Fibroblast of mammary gland (primary cell): ENCODE data around the gene STAT1.

Experiments
- DNase-seq: peaks from one replicate; pipeline ENCODE4 v3.0.0-alpha.2; 2010; ENCODE audit warnings: low read depth
- H3K4me3 ChIP-seq: 2 replicates; pipeline ENCODE4 v1.5.1; 2011; ENCODE audit warnings: low read depth, mild to moderate bottlenecking, low read length, moderate library complexity; ENCODE audit not compliant: control insufficient read depth
- CTCF ChIP-seq: conservative IDR thresholded peaks from 2 replicates; pipeline ENCODE4 v1.5.1; 2011; ENCODE audit warnings: low read depth, low read length, inconsistent platforms; ENCODE audit not compliant: control insufficient read depth, insufficient read depth

Gene STAT1

GRCh38 chr2:191003405-191004309, 10.3 kb downstream of the STAT1 start:
- DNase-seq: no peak
- no peak overlapping the region for H3K4me3 ChIP-seq
- no peak for TF ChIP-seq CTCF

DNA sequence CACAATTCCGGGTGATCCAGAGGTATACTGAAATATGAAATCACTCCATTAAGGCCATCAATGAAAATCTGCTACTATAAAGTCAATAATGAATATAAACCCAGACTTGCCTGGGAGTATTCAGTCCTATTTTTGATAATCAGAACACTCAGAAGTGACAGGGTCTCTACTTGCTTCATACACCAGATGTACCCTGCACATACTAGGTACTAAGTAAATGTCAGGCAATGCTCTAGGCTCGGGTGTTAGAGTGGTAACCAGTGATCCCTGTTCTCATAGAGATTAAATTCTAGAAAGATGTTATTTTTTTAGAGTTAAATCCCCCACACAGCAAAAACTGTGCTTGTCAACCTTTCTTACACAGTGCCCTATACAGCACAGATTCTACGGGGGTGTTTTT, 12.3 kb downstream of the STAT1 start:
- DNase-seq: no peak
- no peak for TF ChIP-seq CTCF
- H3K4me3 ChIP-seq: no peak overlapping the region

DNA sequence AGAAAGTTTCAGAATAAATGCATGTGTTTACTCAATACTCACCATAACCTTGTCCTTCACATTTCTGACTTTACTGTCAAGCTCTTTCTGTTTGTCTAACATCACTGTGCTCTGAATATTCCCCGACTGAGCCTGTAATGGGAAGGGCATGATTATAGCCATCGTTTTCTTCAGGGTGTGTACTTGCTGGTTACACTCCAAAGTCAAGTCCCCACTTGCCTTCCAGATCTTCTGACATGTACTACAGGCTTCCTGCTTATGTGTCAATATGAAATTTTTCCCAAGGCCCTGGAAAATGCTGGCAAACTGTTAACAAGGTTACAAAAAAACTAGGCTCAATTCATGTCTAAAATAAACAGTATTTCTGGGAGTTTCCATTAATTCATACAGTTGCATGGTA, 12.9 kb downstream of the STAT1 start:
- DNase-seq: no peak
- no peak overlapping the region for H3K4me3 ChIP-seq
- TF ChIP-seq CTCF: no peak

GRCh38 chr2:190999949-191000665, 13.9 kb downstream of the STAT1 start:
- no peak overlapping the region for H3K4me3 ChIP-seq
- DNase-seq: no peak
- TF ChIP-seq CTCF: no peak

GRCh38 chr2:190999058-190999457, 14.9 kb downstream of the STAT1 start:
- TF ChIP-seq CTCF: no peak
- H3K4me3 ChIP-seq: no peak overlapping the region
- DNase-seq: no peak

DNA sequence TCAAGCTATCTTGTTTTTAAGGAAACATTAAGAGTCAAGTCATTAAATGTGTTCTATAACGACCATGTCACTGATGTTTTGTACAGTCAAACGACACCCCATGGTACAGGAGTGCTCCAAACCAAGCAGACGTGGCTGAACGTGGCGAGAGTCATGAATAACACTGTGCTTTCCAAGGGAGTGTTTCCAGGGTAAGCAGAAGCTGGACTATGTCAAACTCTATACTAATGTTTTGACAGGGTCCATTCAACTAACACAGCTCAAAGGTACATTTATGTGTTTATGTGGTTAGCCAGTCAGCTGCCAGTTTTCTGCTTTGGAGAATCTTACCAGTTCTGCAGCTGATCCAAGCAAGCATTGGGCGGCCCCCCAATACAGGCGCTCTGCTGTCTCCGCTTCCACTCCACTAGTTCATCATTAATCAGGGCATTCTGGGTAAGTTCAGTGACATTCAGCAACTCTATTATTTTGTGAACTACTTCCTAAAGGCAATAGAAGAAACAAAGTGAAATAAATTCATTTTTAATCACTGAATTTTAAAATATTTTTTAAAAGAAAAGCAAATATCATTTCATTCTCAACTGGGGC, 16.4 kb downstream of the STAT1 start:
- TF ChIP-seq CTCF: no peak
- H3K4me3 ChIP-seq: no peak overlapping the region
- no peak for DNase-seq
